Left lobe of liver (tissue), 2 donors: ENCODE data around the gene SNX10. TPM values are rescaled to one million over a fixed set of nuclear protein-coding genes. Genes with fewer than 3 reads are reported as not detected.

Source experiments
- ATAC-seq: fragments of 200-7000 bp; cut with Tn5 transposase; one replicate; pipeline ENCODE4 v1.9.1; 2020; ENCODE audit warnings: mild to moderate bottlenecking, moderate library complexity
- DNase-seq: peaks from one replicate; pipeline ENCODE4 v3.0.0-alpha.2; 2020; ENCODE audit warnings: low spot score
- total RNA-seq: library from RNA; stranded (reverse); gene quantifications from one replicate; pipeline ENCODE4 v1.2.1, GENCODE V29; 2021
- donor health status: DM: no; HTN: no; CAD: no; lungs with moderate emphysema.
- donor health status: DM: no; HTN: yes; CAD: no.

The SNX10 gene
- total RNA-seq, 1 donor from 2014 or later: 27.4 TPM

- no peak for DNase-seq
- ATAC-seq: peak; percentile 37
These were observed 41.0 kb downstream of the SNX10 start for GRCh38 chr7:26332698-26333097.

GRCh38 chr7:26334166-26334859 lies 42.7 kb downstream of the SNX10 start:
- DNase-seq (no peak), ATAC-seq (no peak)

GRCh38 chr7:26337232-26337865 lies 45.7 kb downstream of the SNX10 start:
- no peak for ATAC-seq
- no peak for DNase-seq

GRCh38 chr7:26340476-26341018 lies 48.9 kb downstream of the SNX10 start:
- DNase-seq (no peak), ATAC-seq (no peak)

- ATAC-seq (peak; percentile 60), DNase-seq (peak; percentile 95)
These were observed 51.7 kb downstream of the SNX10 start for GRCh38 chr7:26343320-26343832.

GRCh38 chr7:26343837-26344236 lies 52.2 kb downstream of the SNX10 start:
- DNase-seq (peak; percentile 70), ATAC-seq (peak; percentile 41)

- ATAC-seq (no peak), DNase-seq (no peak)
These were observed 53.5 kb downstream of the SNX10 start for GRCh38 chr7:26345202-26345601.

- ATAC-seq: no peak
- no peak for DNase-seq
These were observed 54.2 kb downstream of the SNX10 start for GRCh38 chr7:26345837-26346236.

GRCh38 chr7:26346611-26347203 lies 55.0 kb downstream of the SNX10 start:
- DNase-seq: peak; percentile 88
- ATAC-seq: peak; percentile 68

- ATAC-seq (peak; percentile 64), DNase-seq (peak; percentile 95)
These were observed 56.7 kb downstream of the SNX10 start for GRCh38 chr7:26348234-26348851.

GRCh38 chr7:26349005-26349915 lies 57.6 kb downstream of the SNX10 start:
- ATAC-seq: no peak
- DNase-seq: no peak

GRCh38 chr7:26351171-26351570 lies 59.5 kb downstream of the SNX10 start:
- DNase-seq: no peak
- ATAC-seq: no peak

GRCh38 chr7:26356229-26356628 lies 64.6 kb downstream of the SNX10 start:
- DNase-seq: no peak
- ATAC-seq: no peak

GRCh38 chr7:26356929-26357798 lies 65.5 kb downstream of the SNX10 start:
- peak; percentile 28 for ATAC-seq
- no peak for DNase-seq

- ATAC-seq: no peak
- no peak for DNase-seq
These were observed 66.1 kb downstream of the SNX10 start for GRCh38 chr7:26357799-26358151.

- DNase-seq (no peak), ATAC-seq (no peak)
These were observed 69.0 kb downstream of the SNX10 start for GRCh38 chr7:26360650-26361049.

GRCh38 chr7:26361637-26362036 lies 70.0 kb downstream of the SNX10 start:
- no peak for ATAC-seq
- no peak for DNase-seq

GRCh38 chr7:26363465-26363864 lies 71.8 kb downstream of the SNX10 start:
- DNase-seq (no peak), ATAC-seq (no peak)
